NB4 (cell line): Measurements from ENCODE around the gene A2M.

ENCODE experiments used
- MAX ChIP-seq: IDR thresholded peaks from 2 replicates; pipeline ENCODE4 v1.6.1; 2011; ENCODE audit warnings: low read depth, low read length
- MYC ChIP-seq: IDR thresholded peaks from 2 replicates; pipeline ENCODE4 v1.6.1; 2011; ENCODE audit warnings: low read depth, low read length
- TF ChIP-seq, protein P1 (sequence below): IDR thresholded peaks from one replicate; pipeline ENCODE4 v1.5.1; 2012; ENCODE audit warnings: low read depth, low read length

DNA sequence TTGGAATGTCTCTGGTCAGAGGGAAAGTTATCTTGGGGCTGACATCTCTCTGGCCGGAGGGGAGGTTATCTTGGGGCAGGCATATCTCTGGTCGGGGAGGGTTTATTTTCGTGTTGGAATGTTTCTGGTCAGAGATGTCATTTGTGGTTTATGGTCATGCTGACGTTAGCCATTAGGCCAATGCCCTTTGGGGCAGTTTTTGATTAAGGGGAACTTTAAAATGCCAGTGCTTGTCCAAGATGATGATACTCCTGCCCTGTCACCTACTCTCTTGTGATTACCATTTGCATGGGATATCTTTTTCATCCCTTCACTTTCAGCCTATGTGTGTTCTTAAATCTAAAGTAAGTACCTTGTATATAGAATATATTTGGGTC is 29.0 kb upstream of the A2M start:
- TF ChIP-seq MYC (no peak), MAX (no peak)
- TF ChIP-seq, protein P1, sequence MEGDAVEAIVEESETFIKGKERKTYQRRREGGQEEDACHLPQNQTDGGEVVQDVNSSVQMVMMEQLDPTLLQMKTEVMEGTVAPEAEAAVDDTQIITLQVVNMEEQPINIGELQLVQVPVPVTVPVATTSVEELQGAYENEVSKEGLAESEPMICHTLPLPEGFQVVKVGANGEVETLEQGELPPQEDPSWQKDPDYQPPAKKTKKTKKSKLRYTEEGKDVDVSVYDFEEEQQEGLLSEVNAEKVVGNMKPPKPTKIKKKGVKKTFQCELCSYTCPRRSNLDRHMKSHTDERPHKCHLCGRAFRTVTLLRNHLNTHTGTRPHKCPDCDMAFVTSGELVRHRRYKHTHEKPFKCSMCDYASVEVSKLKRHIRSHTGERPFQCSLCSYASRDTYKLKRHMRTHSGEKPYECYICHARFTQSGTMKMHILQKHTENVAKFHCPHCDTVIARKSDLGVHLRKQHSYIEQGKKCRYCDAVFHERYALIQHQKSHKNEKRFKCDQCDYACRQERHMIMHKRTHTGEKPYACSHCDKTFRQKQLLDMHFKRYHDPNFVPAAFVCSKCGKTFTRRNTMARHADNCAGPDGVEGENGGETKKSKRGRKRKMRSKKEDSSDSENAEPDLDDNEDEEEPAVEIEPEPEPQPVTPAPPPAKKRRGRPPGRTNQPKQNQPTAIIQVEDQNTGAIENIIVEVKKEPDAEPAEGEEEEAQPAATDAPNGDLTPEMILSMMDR, result no peak
